ENCODE results near the gene CARD10.

DNA sequence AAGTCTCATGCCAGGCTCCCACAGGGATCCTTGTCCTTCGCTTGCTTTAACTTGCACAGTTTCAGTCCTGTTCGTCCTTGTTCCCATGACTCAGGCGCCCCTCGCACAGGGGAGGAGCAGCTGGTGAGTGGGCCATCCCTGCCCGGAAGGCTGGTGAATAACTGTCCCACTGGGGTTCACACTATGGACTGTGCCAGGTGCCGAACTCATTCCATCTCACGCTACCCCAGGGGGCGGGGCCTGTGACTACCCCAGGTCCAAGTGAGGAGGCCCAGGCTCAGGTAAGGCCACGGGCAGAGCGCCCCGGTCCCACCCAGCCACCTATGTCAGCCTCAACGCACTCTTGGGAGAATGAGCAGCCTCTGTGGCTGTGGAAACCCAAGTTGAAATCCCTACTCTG, 7.2 kb upstream of the CARD10 start:
- TF ChIP-seq, protein P1, sequence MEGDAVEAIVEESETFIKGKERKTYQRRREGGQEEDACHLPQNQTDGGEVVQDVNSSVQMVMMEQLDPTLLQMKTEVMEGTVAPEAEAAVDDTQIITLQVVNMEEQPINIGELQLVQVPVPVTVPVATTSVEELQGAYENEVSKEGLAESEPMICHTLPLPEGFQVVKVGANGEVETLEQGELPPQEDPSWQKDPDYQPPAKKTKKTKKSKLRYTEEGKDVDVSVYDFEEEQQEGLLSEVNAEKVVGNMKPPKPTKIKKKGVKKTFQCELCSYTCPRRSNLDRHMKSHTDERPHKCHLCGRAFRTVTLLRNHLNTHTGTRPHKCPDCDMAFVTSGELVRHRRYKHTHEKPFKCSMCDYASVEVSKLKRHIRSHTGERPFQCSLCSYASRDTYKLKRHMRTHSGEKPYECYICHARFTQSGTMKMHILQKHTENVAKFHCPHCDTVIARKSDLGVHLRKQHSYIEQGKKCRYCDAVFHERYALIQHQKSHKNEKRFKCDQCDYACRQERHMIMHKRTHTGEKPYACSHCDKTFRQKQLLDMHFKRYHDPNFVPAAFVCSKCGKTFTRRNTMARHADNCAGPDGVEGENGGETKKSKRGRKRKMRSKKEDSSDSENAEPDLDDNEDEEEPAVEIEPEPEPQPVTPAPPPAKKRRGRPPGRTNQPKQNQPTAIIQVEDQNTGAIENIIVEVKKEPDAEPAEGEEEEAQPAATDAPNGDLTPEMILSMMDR (conservative IDR thresholded peaks at IDR 0.05; ENCODE audit: low read depth, low read length), result no peak
- TF ChIP-seq EZH2 (IDR thresholded peaks at IDR 0.05; ENCODE audit: borderline replicate concordance, low read depth, low read length, poor library complexity, severe bottlenecking), result no peak

Measured in A673 (cell line).